ENCODE data around the gene WDR7.

DNA sequence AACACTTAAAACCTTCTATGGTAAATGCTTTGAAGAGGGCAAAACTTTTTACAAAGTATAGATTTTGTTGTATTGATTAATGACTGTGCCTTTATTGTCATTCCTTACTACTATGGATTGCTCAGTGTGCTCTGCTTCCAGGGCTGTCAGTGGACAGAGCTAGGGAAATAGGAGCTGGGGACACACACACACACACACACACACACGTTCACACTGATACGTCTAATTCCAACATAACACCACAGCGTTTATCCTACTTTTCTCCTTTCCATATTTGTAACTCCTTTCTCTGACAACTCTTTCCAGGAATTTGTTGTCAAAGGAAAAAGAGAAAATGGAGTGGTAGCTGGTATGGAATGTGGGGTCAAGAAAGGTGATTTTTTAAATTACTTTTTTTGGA is 21.8 kb downstream of the WDR7 start:
- TF ChIP-seq, protein P1, sequence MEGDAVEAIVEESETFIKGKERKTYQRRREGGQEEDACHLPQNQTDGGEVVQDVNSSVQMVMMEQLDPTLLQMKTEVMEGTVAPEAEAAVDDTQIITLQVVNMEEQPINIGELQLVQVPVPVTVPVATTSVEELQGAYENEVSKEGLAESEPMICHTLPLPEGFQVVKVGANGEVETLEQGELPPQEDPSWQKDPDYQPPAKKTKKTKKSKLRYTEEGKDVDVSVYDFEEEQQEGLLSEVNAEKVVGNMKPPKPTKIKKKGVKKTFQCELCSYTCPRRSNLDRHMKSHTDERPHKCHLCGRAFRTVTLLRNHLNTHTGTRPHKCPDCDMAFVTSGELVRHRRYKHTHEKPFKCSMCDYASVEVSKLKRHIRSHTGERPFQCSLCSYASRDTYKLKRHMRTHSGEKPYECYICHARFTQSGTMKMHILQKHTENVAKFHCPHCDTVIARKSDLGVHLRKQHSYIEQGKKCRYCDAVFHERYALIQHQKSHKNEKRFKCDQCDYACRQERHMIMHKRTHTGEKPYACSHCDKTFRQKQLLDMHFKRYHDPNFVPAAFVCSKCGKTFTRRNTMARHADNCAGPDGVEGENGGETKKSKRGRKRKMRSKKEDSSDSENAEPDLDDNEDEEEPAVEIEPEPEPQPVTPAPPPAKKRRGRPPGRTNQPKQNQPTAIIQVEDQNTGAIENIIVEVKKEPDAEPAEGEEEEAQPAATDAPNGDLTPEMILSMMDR (IDR thresholded peaks at IDR 0.05): no peak
- TF ChIP-seq POLR2A (IDR thresholded peaks at IDR 0.05) (no peak), POLR2AphosphoS5 (IDR thresholded peaks at IDR 0.05) (no peak), EP300 (IDR thresholded peaks at IDR 0.05) (no peak)
